Liver (tissue), 9 donors: ENCODE measurements around the gene COPE. TPM values are rescaled to one million over a fixed set of nuclear protein-coding genes. Genes with fewer than 3 reads are reported as not detected.

Experiments
- DNase-seq: peaks from one replicate; pipeline ENCODE4 v3.0.0-alpha.2; 2017; ENCODE audit warnings: low spot score
- H3K27ac ChIP-seq, 2 donors: one replicate each; pipeline ENCODE4 v1.7.0; 2013; ENCODE audit warnings: inconsistent platforms in 2 of 2, low read length in 2 of 2, control low read depth in 1 of 2, low read depth in 1 of 2, mild to moderate bottlenecking in 1 of 2
- H3K27me3 ChIP-seq, 4 donors: one replicate each; pipeline versions ENCODE4 v1.6.1 to v1.7.0; 2013; ENCODE audit warnings: low read length in 3 of 4, inconsistent platforms in 1 of 4, mild to moderate bottlenecking in 1 of 4, moderate library complexity in 1 of 4; ENCODE audit not compliant: control insufficient read depth in 4 of 4, insufficient read depth in 4 of 4
- H3K36me3 ChIP-seq, 4 donors: one replicate each; pipeline versions ENCODE4 v1.6.1 to v1.7.0; 2013; ENCODE audit warnings: low read length in 3 of 4, mild to moderate bottlenecking in 3 of 4, low read depth in 1 of 4, moderate library complexity in 1 of 4; ENCODE audit not compliant: control insufficient read depth in 4 of 4, insufficient read depth in 3 of 4
- H3K4me1 ChIP-seq, 4 donors: one replicate each; pipeline versions ENCODE4 v1.6.1 to v1.7.0; 2013; ENCODE audit warnings: low read length in 3 of 4, mild to moderate bottlenecking in 3 of 4, moderate library complexity in 1 of 4; ENCODE audit not compliant: control insufficient read depth in 4 of 4, insufficient read depth in 4 of 4
- H3K4me3 ChIP-seq, 3 donors: one replicate each; pipeline versions ENCODE4 v1.6.1 to v1.7.0; 2013; ENCODE audit warnings: low read length in 3 of 3, control low read depth in 1 of 3, low read depth in 1 of 3, mild to moderate bottlenecking in 1 of 3
- H3K9ac ChIP-seq, 2 donors: one replicate each; pipeline ENCODE4 v1.7.0; 2013; ENCODE audit warnings: low read length in 2 of 2, mild to moderate bottlenecking in 2 of 2, moderate library complexity in 2 of 2, control low read depth in 1 of 2, low read depth in 1 of 2
- H3K9me3 ChIP-seq, 4 donors: one replicate each; pipeline versions ENCODE4 v1.6.1 to v1.7.0; 2013; ENCODE audit warnings: low read length in 3 of 4; ENCODE audit not compliant: control insufficient read depth in 4 of 4
- EGR1 ChIP-seq, 2 donors: IDR thresholded peaks; 2 replicates each; pipeline ENCODE4 v1.6.1; 2016 to 2018; ENCODE audit warnings: antibody characterized with exemption in 2 of 2, low read depth in 2 of 2
- FOXA1 ChIP-seq: IDR thresholded peaks from 2 replicates; pipeline ENCODE4 v1.6.1; 2016; ENCODE audit warnings: antibody characterized with exemption
- FOXA2 ChIP-seq: IDR thresholded peaks from 2 replicates; pipeline ENCODE4 v1.6.1; 2016; ENCODE audit warnings: antibody characterized with exemption
- GABPA ChIP-seq, 2 donors: IDR thresholded peaks in 1 of 2; conservative IDR thresholded peaks in 1 of 2; 2 replicates each; pipeline ENCODE4 v1.6.1; 2016; ENCODE audit warnings: antibody characterized with exemption in 2 of 2, mild to moderate bottlenecking in 1 of 2, moderate library complexity in 1 of 2
- HNF4A ChIP-seq, 2 donors: conservative IDR thresholded peaks; 2 replicates each; pipeline ENCODE4 v1.6.1; 2016; ENCODE audit warnings: antibody characterized with exemption in 2 of 2, mild to moderate bottlenecking in 2 of 2
- HNF4G ChIP-seq: IDR thresholded peaks from 2 replicates; pipeline ENCODE4 v1.6.1; 2016; ENCODE audit warnings: antibody characterized with exemption
- JUND ChIP-seq, 2 donors: IDR thresholded peaks; 2 replicates each; pipeline ENCODE4 v1.6.1; 2016; ENCODE audit warnings: antibody characterized with exemption in 2 of 2
- NR2F2 ChIP-seq: IDR thresholded peaks from 2 replicates; pipeline ENCODE4 v1.6.1; 2016; ENCODE audit warnings: antibody characterized with exemption
- RAD21 ChIP-seq, 2 donors: IDR thresholded peaks; 2 replicates each; pipeline ENCODE4 v1.6.1; 2016; ENCODE audit warnings: antibody characterized with exemption in 2 of 2, mild to moderate bottlenecking in 2 of 2
- RXRA ChIP-seq, 2 donors: IDR thresholded peaks; 2 replicates each; pipeline ENCODE4 v1.6.1; 2017 to 2018; ENCODE audit warnings: antibody characterized with exemption in 2 of 2, mild to moderate bottlenecking in 1 of 2
- SP1 ChIP-seq: IDR thresholded peaks from 2 replicates; pipeline ENCODE4 v1.6.1; 2018; ENCODE audit warnings: antibody characterized with exemption, mild to moderate bottlenecking
- TAF1 ChIP-seq: conservative IDR thresholded peaks from 2 replicates; pipeline ENCODE4 v1.6.1; 2016; ENCODE audit warnings: antibody characterized with exemption, mild to moderate bottlenecking
- YY1 ChIP-seq: IDR thresholded peaks from 2 replicates; pipeline ENCODE4 v1.6.1; 2016; ENCODE audit warnings: antibody characterized with exemption, mild to moderate bottlenecking
- WGBS: extraction: QIAGEN DNeasy Blood & Tissue Kit; methylation state at CpG from one replicate; pipeline ENCODE4 v1.1.7; 2013; 5-methylcytosine and 5-hydroxymethylcytosine counted together
- polyA plus RNA-seq, 2 donors: library from polyadenylated mRNA; stranded (reverse) in 1 of 2; unstranded in 1 of 2; fragments of 200-250 nt in 1 of 2; fragments of >200 nt in 1 of 2; fragmentation: Nextera tagmentation in 1 of 2; extraction: Ambion mirVana in 1 of 2; gene quantifications; one replicate each; pipeline versions ENCODE4 v1.2.1 to v1.2.3, GENCODE V29; 2013 to 2015
- total RNA-seq, 2 donors: library from RNA; depleted of rRNA; stranded (reverse); fragments of >200 nt; gene quantifications; one replicate each; pipeline ENCODE4 v1.2.3, GENCODE V29; 2014
- TF ChIP-seq, protein P1 (sequence below): IDR thresholded peaks from 2 replicates; pipeline ENCODE4 v1.6.1; 2016; ENCODE audit warnings: antibody characterized with exemption
- TF ChIP-seq, protein P2 (sequence below): IDR thresholded peaks from 2 replicates; pipeline ENCODE4 v1.6.1; 2016; ENCODE audit warnings: antibody characterized with exemption
- TF ChIP-seq, protein P3 (sequence below): fragments of 150-350 bp; IDR thresholded peaks from 2 replicates; pipeline ENCODE4 v1.5.1; 2017; ENCODE audit warnings: improper control_type of control experiment, low read depth, low read length; ENCODE audit not compliant: missing input control
- TF ChIP-seq, protein P4 (sequence below): IDR thresholded peaks from 2 replicates; pipeline ENCODE4 v1.6.1; 2016; ENCODE audit warnings: antibody characterized with exemption, mild to moderate bottlenecking
- donor health status: healthy.
- donor health status: healthy.
- donor health status: healthy.
- donor health status: healthy.
- donor health status: healthy.

Gene COPE
- total and polyA plus RNA-seq, 4 donors: 103 to 204 (median 142) TPM

DNA sequence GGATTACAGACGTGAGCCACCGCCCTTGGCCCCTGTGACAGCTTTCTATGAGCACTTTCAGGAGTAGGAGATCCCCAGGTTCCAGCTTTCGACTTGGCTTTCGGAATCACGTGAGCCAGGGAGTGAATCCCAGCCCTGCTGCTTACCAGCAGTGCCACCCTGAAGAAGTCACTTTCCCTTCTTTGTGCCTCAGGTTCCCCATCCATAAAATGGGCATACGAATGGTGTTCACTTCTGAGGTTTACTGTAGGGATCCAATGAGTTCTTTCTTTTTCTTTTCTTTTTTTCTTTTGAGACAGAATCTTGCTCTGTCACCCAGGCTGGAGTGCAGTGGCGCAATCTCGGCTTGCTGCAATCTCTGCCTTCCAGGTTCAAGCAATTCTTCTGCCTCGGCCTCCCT, 26.1 kb upstream of the COPE start:
- no peak for DNase-seq
- Histone ChIP-seq H3K9me3 (no peaks in the 10 kb centered on the region), H3K36me3 (no peaks in the 10 kb centered on the region), H3K27me3 (no peaks in the 10 kb centered on the region), H3K27ac (no peak overlapping the region), H3K9ac (no peak overlapping the region), H3K4me1 (peaks cover 2 to 6% (median 4%) of the 10 kb centered on the region in 4 donors), H3K4me3 (no peak overlapping the region)
- 88% methylated on average over 9 of the region's 9 CpGs for WGBS
- TF ChIP-seq, protein P1, sequence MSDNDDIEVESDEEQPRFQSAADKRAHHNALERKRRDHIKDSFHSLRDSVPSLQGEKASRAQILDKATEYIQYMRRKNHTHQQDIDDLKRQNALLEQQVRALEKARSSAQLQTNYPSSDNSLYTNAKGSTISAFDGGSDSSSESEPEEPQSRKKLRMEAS: no peak
- no peak for TF ChIP-seq FOXA2
- no peak for TF ChIP-seq RXRA (IDR thresholded peaks at IDR 0.05)
- no peak for TF ChIP-seq NR2F2
- TF ChIP-seq, protein P2, sequence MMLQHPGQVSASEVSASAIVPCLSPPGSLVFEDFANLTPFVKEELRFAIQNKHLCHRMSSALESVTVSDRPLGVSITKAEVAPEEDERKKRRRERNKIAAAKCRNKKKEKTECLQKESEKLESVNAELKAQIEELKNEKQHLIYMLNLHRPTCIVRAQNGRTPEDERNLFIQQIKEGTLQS: no peak
- TF ChIP-seq RAD21 (IDR thresholded peaks at IDR 0.05): no peak
- TF ChIP-seq JUND (IDR thresholded peaks at IDR 0.05): no peak
- no peak for TF ChIP-seq HNF4G
- no peak for TF ChIP-seq GABPA (IDR thresholded peaks at IDR 0.05 in 1 of 2, conservative IDR thresholded peaks at IDR 0.05 in 1 of 2)
- no peak for TF ChIP-seq EGR1 (IDR thresholded peaks at IDR 0.05; ENCODE audit: low read depth in 2 of 2)
- TF ChIP-seq, protein P3, sequence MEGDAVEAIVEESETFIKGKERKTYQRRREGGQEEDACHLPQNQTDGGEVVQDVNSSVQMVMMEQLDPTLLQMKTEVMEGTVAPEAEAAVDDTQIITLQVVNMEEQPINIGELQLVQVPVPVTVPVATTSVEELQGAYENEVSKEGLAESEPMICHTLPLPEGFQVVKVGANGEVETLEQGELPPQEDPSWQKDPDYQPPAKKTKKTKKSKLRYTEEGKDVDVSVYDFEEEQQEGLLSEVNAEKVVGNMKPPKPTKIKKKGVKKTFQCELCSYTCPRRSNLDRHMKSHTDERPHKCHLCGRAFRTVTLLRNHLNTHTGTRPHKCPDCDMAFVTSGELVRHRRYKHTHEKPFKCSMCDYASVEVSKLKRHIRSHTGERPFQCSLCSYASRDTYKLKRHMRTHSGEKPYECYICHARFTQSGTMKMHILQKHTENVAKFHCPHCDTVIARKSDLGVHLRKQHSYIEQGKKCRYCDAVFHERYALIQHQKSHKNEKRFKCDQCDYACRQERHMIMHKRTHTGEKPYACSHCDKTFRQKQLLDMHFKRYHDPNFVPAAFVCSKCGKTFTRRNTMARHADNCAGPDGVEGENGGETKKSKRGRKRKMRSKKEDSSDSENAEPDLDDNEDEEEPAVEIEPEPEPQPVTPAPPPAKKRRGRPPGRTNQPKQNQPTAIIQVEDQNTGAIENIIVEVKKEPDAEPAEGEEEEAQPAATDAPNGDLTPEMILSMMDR: no peak
- TF ChIP-seq YY1: no peak
- no peak for TF ChIP-seq TAF1
- TF ChIP-seq FOXA1: no peak
- TF ChIP-seq, protein P4, sequence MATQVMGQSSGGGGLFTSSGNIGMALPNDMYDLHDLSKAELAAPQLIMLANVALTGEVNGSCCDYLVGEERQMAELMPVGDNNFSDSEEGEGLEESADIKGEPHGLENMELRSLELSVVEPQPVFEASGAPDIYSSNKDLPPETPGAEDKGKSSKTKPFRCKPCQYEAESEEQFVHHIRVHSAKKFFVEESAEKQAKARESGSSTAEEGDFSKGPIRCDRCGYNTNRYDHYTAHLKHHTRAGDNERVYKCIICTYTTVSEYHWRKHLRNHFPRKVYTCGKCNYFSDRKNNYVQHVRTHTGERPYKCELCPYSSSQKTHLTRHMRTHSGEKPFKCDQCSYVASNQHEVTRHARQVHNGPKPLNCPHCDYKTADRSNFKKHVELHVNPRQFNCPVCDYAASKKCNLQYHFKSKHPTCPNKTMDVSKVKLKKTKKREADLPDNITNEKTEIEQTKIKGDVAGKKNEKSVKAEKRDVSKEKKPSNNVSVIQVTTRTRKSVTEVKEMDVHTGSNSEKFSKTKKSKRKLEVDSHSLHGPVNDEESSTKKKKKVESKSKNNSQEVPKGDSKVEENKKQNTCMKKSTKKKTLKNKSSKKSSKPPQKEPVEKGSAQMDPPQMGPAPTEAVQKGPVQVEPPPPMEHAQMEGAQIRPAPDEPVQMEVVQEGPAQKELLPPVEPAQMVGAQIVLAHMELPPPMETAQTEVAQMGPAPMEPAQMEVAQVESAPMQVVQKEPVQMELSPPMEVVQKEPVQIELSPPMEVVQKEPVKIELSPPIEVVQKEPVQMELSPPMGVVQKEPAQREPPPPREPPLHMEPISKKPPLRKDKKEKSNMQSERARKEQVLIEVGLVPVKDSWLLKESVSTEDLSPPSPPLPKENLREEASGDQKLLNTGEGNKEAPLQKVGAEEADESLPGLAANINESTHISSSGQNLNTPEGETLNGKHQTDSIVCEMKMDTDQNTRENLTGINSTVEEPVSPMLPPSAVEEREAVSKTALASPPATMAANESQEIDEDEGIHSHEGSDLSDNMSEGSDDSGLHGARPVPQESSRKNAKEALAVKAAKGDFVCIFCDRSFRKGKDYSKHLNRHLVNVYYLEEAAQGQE: no peak
- TF ChIP-seq SP1: no peak

DNA sequence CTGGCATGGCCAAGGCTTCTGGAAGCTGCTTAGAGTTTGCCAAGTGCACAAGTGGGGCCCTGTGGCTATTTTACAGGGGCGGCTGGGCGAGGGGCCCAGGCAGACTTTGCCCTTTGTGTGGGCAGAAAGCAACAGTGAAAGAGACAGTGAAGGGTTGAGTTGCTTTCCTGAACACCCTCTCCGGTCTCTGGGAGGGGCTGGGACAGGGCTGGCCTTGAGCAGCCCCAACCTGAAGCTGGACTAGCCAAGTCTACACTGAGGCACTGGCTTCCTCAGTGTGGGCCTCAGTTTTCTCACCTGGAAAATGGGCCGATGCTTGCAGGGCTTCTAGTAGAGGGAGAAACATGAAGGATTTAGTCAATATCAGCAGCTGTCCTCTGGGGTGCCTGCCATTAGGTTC, 24.3 kb upstream of the COPE start:
- Histone ChIP-seq H3K4me1 (peaks cover 2 to 6% (median 4%) of the 10 kb centered on the region in 4 donors), H3K9me3 (no peaks in the 10 kb centered on the region), H3K4me3 (no peak overlapping the region), H3K27me3 (no peaks in the 10 kb centered on the region), H3K36me3 (no peaks in the 10 kb centered on the region), H3K9ac (no peak overlapping the region), H3K27ac (no peak overlapping the region)
- TF ChIP-seq HNF4G (no peak), EGR1 (IDR thresholded peaks at IDR 0.05; ENCODE audit: low read depth in 2 of 2) (no peak), HNF4A (conservative IDR thresholded peaks at IDR 0.05) (no peak), FOXA2 (no peak), NR2F2 (no peak), JUND (IDR thresholded peaks at IDR 0.05) (no peak), GABPA (IDR thresholded peaks at IDR 0.05 in 1 of 2, conservative IDR thresholded peaks at IDR 0.05 in 1 of 2) (no peak), SP1 (no peak), RAD21 (IDR thresholded peaks at IDR 0.05) (no peak)
- TF ChIP-seq, protein P2: no peak
- TF ChIP-seq, protein P1: no peak
- TF ChIP-seq, protein P4: no peak
- TF ChIP-seq, protein P3: no peak
- no peak for DNase-seq
- 69% methylated on average over 4 of the region's 4 CpGs for WGBS
